ENCODE results near the gene CD81. TPM values are rescaled to one million over a fixed set of nuclear protein-coding genes. Genes with fewer than 3 reads are reported as not detected.
A peak's percentile ranks its signal among the peaks of the same experiment; 100 is the strongest.

Gene CD81
- total and polyA plus RNA-seq, 8 donors: 595 to 754 (median 652) TPM

- ATAC-seq: no peak
- no peak for TF ChIP-seq CTCF (IDR thresholded peaks at IDR 0.05)
- intact Hi-C loops (cut with DNase I): loop anchor here (2.0 to 10.0 kb wide), 4 partner anchors 99 to 459 kb away; partner anchors contain the start of gene CDKN1C (in 1 of the 2)
These were observed 50.7 kb downstream of the CD81 start for GRCh38 chr11:2427721-2428321.

GRCh38 chr11:2428322-2428795, 51.2 kb downstream of the CD81 start:
- Histone ChIP-seq H3K36me3 (no peaks in the 10 kb centered on the region), H3K27ac (no peak overlapping the region), H3K4me3 (no peak overlapping the region), H3K9me3 (no peaks in the 10 kb centered on the region), H3K4me1 (no peaks in the 10 kb centered on the region), H3K27me3 (no peaks in the 10 kb centered on the region)
- TF ChIP-seq CTCF (IDR thresholded peaks at IDR 0.05): peak; percentile 87 to 94
- DNase-seq (peak in 3 of 4 donors; percentile 75 to 92 (median 81)), ATAC-seq (peak; percentile 91)
- intact Hi-C loops (cut with DNase I): loop anchor here (5.0 to 10.0 kb wide), 3 partner anchors 99 to 459 kb away; partner anchors contain the start of gene CDKN1C (in 1 of the 2)

More at GRCh38 chr11:2427721-2428321, 50.7 kb downstream of the CD81 start:
- Histone ChIP-seq H3K4me3 (no peak overlapping the region), H3K27me3 (no peaks in the 10 kb centered on the region), H3K27ac (no peak overlapping the region), H3K9me3 (no peaks in the 10 kb centered on the region), H3K36me3 (no peaks in the 10 kb centered on the region), H3K4me1 (no peaks in the 10 kb centered on the region)
- peak in 1 of 4 donors; percentile 65 for DNase-seq

- no peaks in the 10 kb centered on the region for H3K4me1 ChIP-seq
- H3K9me3 ChIP-seq: no peaks in the 10 kb centered on the region
- H3K4me3 ChIP-seq: no peak overlapping the region
- H3K27ac ChIP-seq: no peak overlapping the region
- ATAC-seq (no peak), DNase-seq (no peak)
- intact Hi-C loops (cut with DNase I): no loop called here
- TF ChIP-seq CTCF (IDR thresholded peaks at IDR 0.05): no peak
- H3K27me3 ChIP-seq: no peaks in the 10 kb centered on the region
- H3K36me3 ChIP-seq: no peaks in the 10 kb centered on the region
These were observed 54.3 kb downstream of the CD81 start for GRCh38 chr11:2431395-2431794.

DNA sequence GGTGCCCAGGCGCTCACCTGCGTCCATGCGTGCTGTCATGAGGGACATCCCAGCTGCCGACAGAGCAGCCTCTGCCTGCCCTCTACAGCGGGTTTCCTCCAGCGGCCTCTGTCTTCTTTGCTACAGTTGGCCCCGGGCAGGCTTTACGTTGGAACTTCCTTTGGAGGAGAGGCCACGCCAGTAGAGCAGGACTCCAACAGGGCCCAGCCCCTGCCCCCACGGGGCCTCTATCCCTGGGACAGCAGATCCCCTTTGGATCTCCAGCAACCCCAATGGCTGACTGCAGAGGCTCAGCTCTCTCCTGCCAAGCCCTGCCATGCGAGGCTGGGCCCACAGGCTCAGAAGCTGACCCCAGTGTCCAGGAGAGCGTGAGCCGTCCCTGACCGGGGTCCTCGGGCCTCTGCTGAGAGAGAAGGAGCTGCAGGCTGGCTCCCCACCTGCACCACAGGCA, 55.1 kb downstream of the CD81 start:
- ATAC-seq (no peak), DNase-seq (peak in 2 of 4 donors; percentile 29 to 68)
- H3K9me3 ChIP-seq: no peaks in the 10 kb centered on the region
- peaks cover 0 to 1% of the 10 kb centered on the region in 2 donors for H3K27me3 ChIP-seq
- H3K36me3 ChIP-seq: no peaks in the 10 kb centered on the region
- no peak overlapping the region for H3K27ac ChIP-seq
- no peaks in the 10 kb centered on the region for H3K4me1 ChIP-seq
- H3K4me3 ChIP-seq: no peak overlapping the region
- TF ChIP-seq CTCF (IDR thresholded peaks at IDR 0.05): no peak
- intact Hi-C loops (cut with DNase I): no loop called here

DNA sequence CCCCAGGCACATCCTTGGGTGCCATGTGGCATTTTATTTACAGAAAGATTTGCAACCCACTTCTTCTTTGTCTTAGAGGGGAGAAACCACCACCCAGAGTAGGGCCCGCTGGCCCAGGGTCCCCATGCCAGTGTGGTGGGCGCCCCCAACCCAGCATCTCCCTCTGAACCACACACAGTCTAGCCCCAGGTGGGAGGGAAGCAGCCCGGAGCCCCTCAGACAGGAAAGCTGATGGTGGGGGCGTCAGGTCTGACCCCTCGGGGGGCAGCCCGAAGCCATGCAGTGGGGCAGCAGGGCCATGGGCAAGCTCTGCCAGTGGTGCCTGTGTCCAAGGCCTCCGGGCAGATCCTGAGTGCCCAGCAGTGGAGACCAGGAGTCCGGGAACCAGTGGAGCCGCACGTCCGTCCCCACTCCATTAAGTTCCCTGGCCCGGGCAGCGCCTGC, 55.5 kb downstream of the CD81 start:
- Histone ChIP-seq H3K9me3 (no peaks in the 10 kb centered on the region), H3K27me3 (peaks cover 0 to 6% of the 10 kb centered on the region in 2 donors), H3K4me3 (no peak overlapping the region), H3K36me3 (no peaks in the 10 kb centered on the region), H3K4me1 (no peaks in the 10 kb centered on the region), H3K27ac (no peak overlapping the region)
- ATAC-seq (no peak), DNase-seq (peak in 1 of 4 donors; percentile 59)
- TF ChIP-seq CTCF (IDR thresholded peaks at IDR 0.05): no peak
- intact Hi-C loops (cut with DNase I): no loop called here
